Right lobe of liver (tissue), 6 donors: ENCODE results near the gene NDUFB2. TPM values are rescaled to one million over a fixed set of nuclear protein-coding genes. Genes with fewer than 3 reads are reported as not detected.

ENCODE experiments used
- ATAC-seq, 4 donors: fragments of 200-7000 bp; cut with Tn5 transposase; one replicate each; pipeline ENCODE4 v1.9.1; 2020; ENCODE audit warnings: mild to moderate bottlenecking in 4 of 4, moderate library complexity in 4 of 4
- DNase-seq, 3 donors: peaks; one replicate each; pipeline ENCODE4 v3.0.0-alpha.2; 2020
- H3K27ac ChIP-seq, 3 donors: fragments of 200-600 bp; one replicate each; pipeline ENCODE4 v1.8.0; 2022
- H3K27me3 ChIP-seq, 2 donors: fragments of 200-600 bp; one replicate each; pipeline ENCODE4 v1.8.0; 2022
- H3K36me3 ChIP-seq, 4 donors: fragments of 200-600 bp; sonication (generic) in 1 of 4; one replicate each; pipeline versions ENCODE4 v1.5.1 to v1.8.0; 2017 to 2022; ENCODE audit warnings: control low read depth in 1 of 4
- H3K4me1 ChIP-seq, 4 donors: fragments of 200-600 bp; sonication (generic) in 1 of 4; one replicate each; pipeline versions ENCODE4 v1.5.1 to v1.8.0; 2017 to 2022; ENCODE audit warnings: control low read depth in 1 of 4
- H3K4me3 ChIP-seq, 3 donors: fragments of 200-600 bp; one replicate each; pipeline ENCODE4 v1.8.0; 2022
- H3K9me3 ChIP-seq, 4 donors: fragments of 200-600 bp; sonication (generic) in 1 of 4; one replicate each; pipeline versions ENCODE4 v1.5.1 to v1.8.0; 2017 to 2022; ENCODE audit warnings: control low read depth in 1 of 4
- CTCF ChIP-seq, 4 donors: fragments of 200-600 bp in 3 of 4; fragments of 450-650 bp in 1 of 4; IDR thresholded peaks; one replicate each; pipeline versions ENCODE4 v1.5.1 to v1.8.0; 2016 to 2022; ENCODE audit warnings: antibody characterized with exemption in 4 of 4, mild to moderate bottlenecking in 2 of 4
- POLR2A ChIP-seq: fragments of 450-650 bp; IDR thresholded peaks from one replicate; pipeline ENCODE4 v1.6.1; 2017; ENCODE audit warnings: antibody characterized with exemption, mild to moderate bottlenecking
- WGBS: methylation state at CpG from one replicate; pipeline ENCODE4 v1.1.6; 2018; ENCODE audit warnings: low coverage, low lambda C conversion rate; ENCODE audit not compliant: insufficient coverage; ENCODE audit errors: missing lambda C conversion rate; 5-methylcytosine and 5-hydroxymethylcytosine counted together
- intact Hi-C, 2 donors: fragments of 100-400 bp; cut with DNase I; formaldehyde crosslinking; loops; one replicate each; pipeline versions ENCODE4 v1.11.2 to v1.14.1; 2022
- total RNA-seq, 6 experiments: library from RNA; depleted of rRNA in 2 of 6; stranded (reverse); fragments of >200 nt in 2 of 6; fragmentation: NEBNext Ultra II Directional in 3 of 6; extraction: Animal tissue kit (Norgen Biotek cat#: 25700) in 3 of 6; gene quantifications; one replicate each; pipeline versions ENCODE4 v1.1.0 to v1.2.4, GENCODE V29; 2016 to 2023
- donor health status: DM: no; HTN: yes; CAD: no.
- donor health status: DM: no; HTN: no; CAD: no.
- donor health status: DM: no; HTN: no; CAD: no.
- donor health status: DM: no; HTN: yes; CAD: no.
- donor health status: DM: no; HTN: yes; CAD: no.

The NDUFB2 gene
- total RNA-seq, 6 experiments from 2014 or later, result 114 to 235 (median 134) TPM

DNA sequence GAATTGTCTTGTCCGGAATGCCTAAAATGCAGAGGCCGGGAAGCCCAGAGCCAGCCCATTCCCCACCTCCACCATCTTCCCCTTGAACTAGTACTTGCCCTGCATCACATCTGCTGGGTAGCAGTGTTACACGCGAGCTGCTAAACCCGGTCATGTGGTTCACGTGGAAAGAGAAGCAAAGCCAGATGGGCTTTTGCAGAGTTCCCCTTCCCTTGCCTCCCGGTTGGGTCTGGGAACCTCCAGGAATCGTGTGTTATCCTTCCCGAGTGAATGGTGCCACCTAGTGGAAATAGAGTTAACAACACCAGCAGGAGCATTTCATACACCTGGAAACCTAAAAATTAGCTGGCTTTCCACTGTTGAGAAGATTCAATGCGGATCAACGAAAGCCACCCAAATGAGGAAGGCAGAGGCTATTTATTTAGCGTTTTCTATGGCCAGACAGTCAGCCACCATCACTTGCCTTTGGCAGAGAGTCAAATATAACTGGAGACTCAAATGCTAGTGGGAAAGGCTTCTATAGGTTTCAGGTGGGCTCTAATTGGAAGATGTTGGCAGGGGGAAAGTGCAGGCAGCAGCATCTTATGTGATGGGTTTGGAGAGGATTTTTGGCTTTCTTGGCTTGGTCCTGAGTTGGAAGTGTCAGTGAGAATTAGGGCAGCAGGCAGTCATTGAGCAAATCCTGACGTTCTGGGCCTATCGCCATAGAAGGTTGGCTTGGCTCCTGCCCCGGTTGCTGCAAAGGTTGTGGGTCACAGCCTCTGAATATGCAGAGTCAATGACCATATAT, 43.0 kb upstream of the NDUFB2 start:
- ATAC-seq, result peak; percentile 81 to 90 (median 84)
- peak; percentile 64 to 90 (median 82) for DNase-seq
- TF ChIP-seq POLR2A, result no peak
- peak; percentile 85 to 96 (median 86) for TF ChIP-seq CTCF (IDR thresholded peaks at IDR 0.05)
- H3K4me1 ChIP-seq, result peaks cover 0 to 18% (median 1%) of the 10 kb centered on the region in 4 donors
- no peak overlapping the region for H3K4me3 ChIP-seq
- no peaks in the 10 kb centered on the region for H3K9me3 ChIP-seq
- intact Hi-C loops, result loop anchor here (2.0 to 5.0 kb wide), 2 partner anchors 135 to 136 kb away; no protein-coding TSS in a partner anchor
- H3K36me3 ChIP-seq, result no peaks in the 10 kb centered on the region
- WGBS, result 18% methylated on average over 15 of the region's 15 CpGs
- peak overlapping the region in 1 of 3 donors; percentile 50 for H3K27ac ChIP-seq
- no peaks in the 10 kb centered on the region for H3K27me3 ChIP-seq

DNA sequence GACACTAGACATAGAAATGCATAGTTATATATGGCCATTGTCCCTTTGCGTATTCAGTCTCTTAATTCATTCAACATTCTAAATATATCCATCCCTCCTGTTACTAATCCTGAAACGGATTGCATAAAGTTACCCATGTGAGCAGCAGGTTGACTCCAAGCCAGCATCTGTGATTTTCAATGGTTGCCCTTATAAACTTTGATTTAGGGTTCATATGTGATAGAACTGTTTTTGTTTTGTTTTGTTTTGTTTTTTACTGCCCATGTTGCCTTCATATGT, 42.5 kb upstream of the NDUFB2 start:
- ATAC-seq (no peak), DNase-seq (no peak)
- no peaks in the 10 kb centered on the region for H3K9me3 ChIP-seq
- H3K4me3 ChIP-seq, result no peak overlapping the region
- TF ChIP-seq CTCF (IDR thresholded peaks at IDR 0.05), result no peak
- intact Hi-C loops, result loop anchor here in 1 of 2 donors (5.0 kb wide), 1 partner anchor 137 kb away; no protein-coding TSS in a partner anchor
- H3K27ac ChIP-seq, result peak overlapping the region in 1 of 3 donors; percentile 6
- H3K4me1 ChIP-seq, result peaks cover 0 to 18% (median 1%) of the 10 kb centered on the region in 4 donors
- WGBS, result 28% methylated on average over 2 of the region's 2 CpGs
- H3K36me3 ChIP-seq, result no peaks in the 10 kb centered on the region
- no peaks in the 10 kb centered on the region for H3K27me3 ChIP-seq

DNA sequence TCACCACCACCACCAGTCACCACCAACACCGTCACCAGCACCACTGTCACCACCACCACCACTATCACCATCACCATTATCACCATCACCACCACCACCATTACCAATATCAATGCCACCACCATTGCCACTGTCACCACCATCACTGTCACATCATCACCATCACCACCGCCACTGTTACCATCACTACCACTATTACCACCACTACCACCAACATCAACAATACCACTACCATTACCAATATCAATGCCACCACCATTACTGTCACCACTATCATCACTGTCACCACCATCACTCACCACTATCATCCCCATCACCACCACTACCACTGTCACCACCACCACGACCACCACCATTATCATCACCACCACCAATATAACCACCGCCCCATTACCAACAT, 41.8 kb upstream of the NDUFB2 start:
- ATAC-seq, result no peak
- DNase-seq, result no peak
- no peak overlapping the region for H3K4me3 ChIP-seq
- TF ChIP-seq CTCF (IDR thresholded peaks at IDR 0.05) (no peak), POLR2A (no peak)
- no peaks in the 10 kb centered on the region for H3K27me3 ChIP-seq
- no peak overlapping the region for H3K27ac ChIP-seq
- H3K4me1 ChIP-seq, result peaks cover 0 to 18% (median 1%) of the 10 kb centered on the region in 4 donors
- WGBS, result 90% methylated on average over 4 of the region's 4 CpGs
- no peaks in the 10 kb centered on the region for H3K36me3 ChIP-seq
- H3K9me3 ChIP-seq, result no peaks in the 10 kb centered on the region
- intact Hi-C loops, result loop anchor here in 1 of 2 donors (5.0 kb wide), 1 partner anchor 137 kb away; no protein-coding TSS in a partner anchor

DNA sequence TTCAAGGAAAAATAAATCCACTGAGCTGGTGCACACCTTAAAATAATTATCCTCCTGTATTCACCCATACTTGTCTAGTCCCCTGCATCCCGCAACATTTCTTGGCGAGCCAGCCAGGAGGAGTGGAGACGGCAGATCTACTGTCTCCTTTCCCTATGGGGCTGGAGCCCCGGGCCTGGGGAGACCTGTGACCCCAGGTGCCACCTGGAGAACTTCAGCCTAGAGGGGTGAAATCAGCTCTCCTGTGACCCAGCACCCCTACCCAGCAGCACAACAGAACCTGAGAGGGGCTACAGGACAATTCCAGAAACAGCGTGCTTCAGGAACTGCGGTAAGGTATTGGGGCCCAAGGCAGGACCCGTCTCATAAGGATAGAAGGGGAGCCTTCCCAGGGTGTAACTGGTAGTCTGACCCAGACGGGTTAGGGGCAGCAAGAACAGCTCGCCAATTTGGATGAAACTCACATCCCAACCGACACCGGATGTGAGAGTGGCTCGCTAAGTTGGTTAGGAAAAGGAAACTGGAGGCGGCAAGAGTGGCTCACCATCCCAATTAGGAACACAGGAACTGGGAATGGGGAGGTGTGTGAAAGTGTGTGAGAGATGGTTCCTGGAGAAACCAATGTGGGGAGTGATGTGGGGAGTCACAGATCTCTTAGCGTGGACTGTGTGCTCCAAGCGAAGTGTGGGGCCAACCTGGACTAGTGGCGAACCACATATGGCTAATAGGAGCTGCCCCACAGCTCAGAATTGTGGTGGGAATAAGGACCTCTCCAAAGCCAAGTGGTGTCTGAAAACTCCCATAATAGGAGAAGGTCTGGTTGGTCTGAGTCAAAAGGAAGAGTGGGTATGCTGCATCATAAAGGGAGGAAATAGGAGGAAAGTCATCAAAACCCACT, 40.7 kb upstream of the NDUFB2 start:
- no peaks in the 10 kb centered on the region for H3K9me3 ChIP-seq
- H3K4me1 ChIP-seq, result peaks cover 0 to 18% (median 1%) of the 10 kb centered on the region in 4 donors
- no peak for TF ChIP-seq POLR2A
- no peak for TF ChIP-seq CTCF (IDR thresholded peaks at IDR 0.05)
- intact Hi-C loops, result no loop called here
- H3K27ac ChIP-seq, result peak overlapping the region in 1 of 3 donors; percentile 37
- no peaks in the 10 kb centered on the region for H3K36me3 ChIP-seq
- ATAC-seq (no peak), DNase-seq (no peak)
- H3K27me3 ChIP-seq, result no peaks in the 10 kb centered on the region
- 84% methylated on average over 10 of the region's 16 CpGs for WGBS
- no peak overlapping the region for H3K4me3 ChIP-seq
